ENCODE measurements around the gene PARVA. TPM values are rescaled to one million over a fixed set of nuclear protein-coding genes. Genes with fewer than 3 reads are reported as not detected.

PARVA gene
- total and polyA plus RNA-seq, 9 of the 15 experiments (the other 6 are each of a cell fraction or from before 2014, with no cell fraction given), result 0.11 TPM; not detected in 8

- Histone ChIP-seq H3K9ac (ENCODE audit: insufficient read depth in 1 of 2, low read depth in 2 of 2, low read length in 2 of 2) (no peak overlapping the region), H3K79me2 (ENCODE audit: control insufficient read depth, insufficient read depth, low read length) (no peaks in the 10 kb centered on the region), H3K4me1 (replicated peaks in 1 of 2; ENCODE audit: control insufficient read depth in 2 of 2, insufficient read depth in 2 of 2, low read length in 2 of 2) (no peaks in the 10 kb centered on the region), H3K9me1 (ENCODE audit: control insufficient read depth, insufficient read depth, low read length) (no peaks in the 10 kb centered on the region), H3K4me3 (no peak overlapping the region), H3K9me3 (replicated peaks; ENCODE audit: control insufficient read depth, insufficient read depth, low read depth, low read length) (no peaks in the 10 kb centered on the region), H3K27me3 (ENCODE audit: control insufficient read depth in 2 of 2, insufficient read depth in 2 of 2, low read length in 2 of 2) (peaks cover 6 to 14% of the 10 kb centered on the region in 2 experiments; a peak in 3 of 5 replicates), H3K27ac (ENCODE audit: extremely low read depth, low read depth, low read length) (no peak overlapping the region), H3K4me2 (ENCODE audit: insufficient read depth, low read length) (no peak overlapping the region), H4K20me1 (replicated peaks; ENCODE audit: control insufficient read depth, insufficient read depth, low read length) (no peaks in the 10 kb centered on the region), H3K36me3 (ENCODE audit: control insufficient read depth, insufficient read depth, low read length) (no peaks in the 10 kb centered on the region), H2AFZ (ENCODE audit: low read depth, low read length) (no peak overlapping the region)
- ATAC-seq, result no peak
- in situ Hi-C loops (cut with MboI), result no loop called here
- intact Hi-C loops (cut with micrococcal nuclease), result no loop called here
- BruUV-seq (replicated peaks), result no TSS peak
- no peak for FAIRE-seq
- ChIA-PET CTCF (ENCODE audit: low intra/inter-chr PET ratio) (no interaction called here), POLR2A (interaction anchor here (0.6 kb wide), 1 partner anchor 576 kb away, joined by 3 read pairs; no protein-coding TSS in a partner anchor)
- no peak for DNase-seq (ENCODE audit: extremely low read depth in 1 of 4, low spot score in 3 of 4)
- 0% methylated on average over 1 of the region's 1 CpG for WGBS (ENCODE audit: insufficient coverage, low coverage, missing lambda C conversion rate)
- TF ChIP-seq TCF3 (CRISPR knock-in tag; IDR thresholded peaks at IDR 0.05) (no peak), SPI1 (IDR thresholded peaks at IDR 0.05; ENCODE audit: borderline replicate concordance, low read depth, low read length) (no peak), SREBF1 (IDR thresholded peaks at IDR 0.05; ENCODE audit: borderline replicate concordance, low read depth, low read length) (no peak), MECOM (CRISPR knock-in tag; IDR thresholded peaks at IDR 0.05) (no peak), CHD1 (IDR thresholded peaks at IDR 0.05; ENCODE audit: low read length) (no peak), SP1 (CRISPR knock-in tag; IDR thresholded peaks at IDR 0.05) (no peak), ZNF197 (CRISPR knock-in tag; IDR thresholded peaks at IDR 0.05; ENCODE audit: low read depth) (no peak), SNAPC5 (CRISPR knock-in tag; IDR thresholded peaks at IDR 0.05) (no peak), ZNF551 (CRISPR knock-in tag; IDR thresholded peaks at IDR 0.05) (no peak), RCOR1 (IDR thresholded peaks at IDR 0.05; ENCODE audit: borderline replicate concordance in 1 of 2, low read depth in 2 of 2, low read length in 2 of 2) (no peak), ZBTB40 (IDR thresholded peaks at IDR 0.05) (no peak), ZBTB40 (CRISPR knock-in tag; IDR thresholded peaks at IDR 0.05) (no peak), ZNF583 (CRISPR knock-in tag; IDR thresholded peaks at IDR 0.05) (no peak), RBM14 (IDR thresholded peaks at IDR 0.05; ENCODE audit: borderline replicate concordance, insufficient read depth, low read depth, low read length) (no peak)
Measured at GRCh38 chr11:12386309-12386708, 8.9 kb downstream of the PARVA start.

Measured in K562 (cell line).